GM12864 (cell line): ENCODE results near the gene ITLN1.

Experiments
- DNase-seq: peaks from one replicate; pipeline ENCODE4 v3.0.0-alpha.2; 2011; ENCODE audit warnings: low read depth
- H3K4me3 ChIP-seq: 2 replicates; pipeline ENCODE4 v1.5.1; 2011; ENCODE audit warnings: mild to moderate bottlenecking, low read depth, low read length, control low read depth
- TF ChIP-seq, protein P1 (sequence below): IDR thresholded peaks from 2 replicates; pipeline ENCODE4 v1.5.1; 2011; ENCODE audit warnings: low read depth, mild to moderate bottlenecking, moderate library complexity, low read length, control low read depth, inconsistent platforms; ENCODE audit errors: missing control alignments

ITLN1 gene

DNA sequence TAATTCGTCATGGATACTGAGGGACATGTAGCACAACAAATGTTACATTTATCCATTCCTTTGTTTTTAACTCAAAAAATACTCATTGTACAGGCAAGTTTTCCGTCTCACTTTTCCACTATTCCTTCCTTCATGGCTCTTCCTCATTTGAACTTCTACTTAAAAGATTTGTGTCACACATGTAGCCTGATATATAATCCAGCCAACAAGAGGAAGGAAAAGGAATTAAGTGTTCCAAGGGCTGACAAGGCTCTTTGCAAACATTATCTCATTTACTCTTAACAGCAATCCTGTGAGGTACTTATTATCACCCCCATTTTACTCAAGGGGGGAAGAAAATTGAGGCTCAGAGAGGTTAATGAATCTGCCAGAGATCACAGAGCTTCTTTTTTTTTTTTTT, 45.2 kb downstream of the ITLN1 start:
- DNase-seq: no peak
- TF ChIP-seq, protein P1, sequence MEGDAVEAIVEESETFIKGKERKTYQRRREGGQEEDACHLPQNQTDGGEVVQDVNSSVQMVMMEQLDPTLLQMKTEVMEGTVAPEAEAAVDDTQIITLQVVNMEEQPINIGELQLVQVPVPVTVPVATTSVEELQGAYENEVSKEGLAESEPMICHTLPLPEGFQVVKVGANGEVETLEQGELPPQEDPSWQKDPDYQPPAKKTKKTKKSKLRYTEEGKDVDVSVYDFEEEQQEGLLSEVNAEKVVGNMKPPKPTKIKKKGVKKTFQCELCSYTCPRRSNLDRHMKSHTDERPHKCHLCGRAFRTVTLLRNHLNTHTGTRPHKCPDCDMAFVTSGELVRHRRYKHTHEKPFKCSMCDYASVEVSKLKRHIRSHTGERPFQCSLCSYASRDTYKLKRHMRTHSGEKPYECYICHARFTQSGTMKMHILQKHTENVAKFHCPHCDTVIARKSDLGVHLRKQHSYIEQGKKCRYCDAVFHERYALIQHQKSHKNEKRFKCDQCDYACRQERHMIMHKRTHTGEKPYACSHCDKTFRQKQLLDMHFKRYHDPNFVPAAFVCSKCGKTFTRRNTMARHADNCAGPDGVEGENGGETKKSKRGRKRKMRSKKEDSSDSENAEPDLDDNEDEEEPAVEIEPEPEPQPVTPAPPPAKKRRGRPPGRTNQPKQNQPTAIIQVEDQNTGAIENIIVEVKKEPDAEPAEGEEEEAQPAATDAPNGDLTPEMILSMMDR: no peak
- H3K4me3 ChIP-seq: no peak overlapping the region

DNA sequence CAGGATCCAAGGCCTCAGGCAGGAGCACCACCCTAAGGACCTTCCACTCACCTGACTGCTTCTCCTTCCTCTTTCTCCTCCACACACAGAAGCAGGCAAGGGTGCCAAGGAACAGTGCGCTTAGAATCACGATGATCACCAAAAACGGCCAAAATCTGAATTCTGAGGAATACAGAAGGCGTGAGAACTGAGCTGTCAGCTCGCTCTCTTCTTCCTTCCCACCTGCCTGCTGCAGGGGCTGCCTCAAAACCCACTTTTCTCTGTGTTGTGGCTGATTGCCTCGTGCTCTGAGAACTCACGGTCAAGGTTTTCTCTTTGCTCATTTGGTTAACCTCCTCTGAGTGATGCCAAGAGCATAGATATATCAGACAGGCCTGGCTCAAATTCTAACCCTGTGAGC, 46.1 kb downstream of the ITLN1 start:
- no peak overlapping the region for H3K4me3 ChIP-seq
- no peak for DNase-seq
- TF ChIP-seq, protein P1: no peak

DNA sequence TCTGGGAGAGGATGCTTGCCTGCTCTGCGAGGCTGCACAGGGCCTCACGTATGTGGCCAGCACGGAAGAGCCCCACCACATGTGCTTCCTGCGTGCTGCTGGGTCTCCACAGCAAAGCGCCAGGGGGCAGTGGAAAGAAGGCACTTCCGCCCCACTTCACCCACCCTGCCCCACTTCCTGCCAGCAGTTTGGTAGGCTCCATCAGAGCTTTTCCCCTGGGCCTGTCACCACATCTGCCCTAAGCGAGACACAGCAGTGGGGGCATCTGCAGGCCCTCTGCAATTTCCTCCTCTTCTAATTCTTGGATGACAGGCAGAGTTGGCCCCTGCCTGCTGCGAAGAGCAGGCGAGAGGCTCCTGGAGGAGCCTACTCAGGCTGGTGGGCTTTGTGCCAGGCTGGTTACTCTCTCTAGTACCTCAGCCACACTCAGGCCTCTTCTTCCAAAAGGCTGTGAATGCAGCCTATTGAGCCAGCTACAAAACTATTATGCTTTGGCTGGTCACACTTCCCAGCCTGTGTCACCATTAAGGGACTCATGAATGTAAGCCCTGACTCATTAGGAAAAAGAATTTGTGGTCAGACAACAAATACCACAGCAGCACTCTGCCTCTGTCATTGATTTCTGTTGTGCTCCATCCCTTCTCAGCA, 47.3 kb downstream of the ITLN1 start:
- no peak overlapping the region for H3K4me3 ChIP-seq
- TF ChIP-seq, protein P1: peak; percentile 57
- DNase-seq: peak; percentile 66

DNA sequence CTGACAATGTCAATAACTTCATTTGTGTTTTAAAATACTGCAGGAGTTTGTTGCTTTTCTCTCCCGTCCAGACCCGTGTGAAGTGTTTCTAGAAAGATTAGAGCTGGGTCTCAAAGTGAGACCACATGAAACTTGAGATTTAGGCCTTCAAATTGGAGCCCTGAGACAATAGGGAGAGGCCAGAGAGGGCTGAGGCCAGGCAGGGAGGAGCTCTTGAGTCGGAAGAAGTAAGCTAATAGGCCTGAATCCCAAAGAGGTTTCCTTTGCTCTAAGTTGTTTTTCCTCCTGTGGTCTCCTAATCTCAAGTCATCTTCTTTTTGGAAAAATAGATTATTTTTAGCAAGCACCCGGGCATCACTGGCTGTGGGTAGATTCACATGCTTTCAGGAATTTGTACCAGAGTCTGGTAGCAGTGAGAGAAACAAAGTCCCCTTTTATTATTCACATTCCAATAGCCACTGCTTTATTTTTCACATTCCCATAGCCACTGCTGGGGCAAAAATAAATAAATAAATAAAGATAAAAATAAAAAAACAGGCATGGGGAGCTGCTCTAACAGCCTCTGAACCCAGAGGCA, 47.9 kb downstream of the ITLN1 start:
- H3K4me3 ChIP-seq: no peak overlapping the region
- DNase-seq: no peak
- TF ChIP-seq, protein P1: no peak

DNA sequence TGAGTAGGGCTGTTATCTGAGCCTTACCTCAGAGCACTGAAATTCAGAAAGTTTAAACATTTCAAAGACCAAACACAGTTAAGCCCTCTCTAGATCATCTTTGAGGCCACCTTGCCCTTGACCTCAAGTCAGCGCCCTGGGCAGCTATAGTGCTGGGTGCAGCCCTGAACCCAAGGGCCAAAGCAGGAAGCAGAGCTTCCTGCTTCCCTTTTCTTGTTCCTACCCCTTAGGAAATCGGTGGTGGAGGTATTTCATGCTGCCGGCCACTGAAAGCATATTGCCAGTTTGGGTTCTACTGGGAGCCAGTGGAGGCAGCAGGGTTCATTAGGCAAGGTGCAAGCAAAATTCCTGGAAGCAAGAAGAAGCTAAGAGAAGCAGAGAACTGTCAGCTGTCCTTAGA, 48.4 kb downstream of the ITLN1 start:
- H3K4me3 ChIP-seq: no peak overlapping the region
- TF ChIP-seq, protein P1: no peak
- no peak for DNase-seq

DNA sequence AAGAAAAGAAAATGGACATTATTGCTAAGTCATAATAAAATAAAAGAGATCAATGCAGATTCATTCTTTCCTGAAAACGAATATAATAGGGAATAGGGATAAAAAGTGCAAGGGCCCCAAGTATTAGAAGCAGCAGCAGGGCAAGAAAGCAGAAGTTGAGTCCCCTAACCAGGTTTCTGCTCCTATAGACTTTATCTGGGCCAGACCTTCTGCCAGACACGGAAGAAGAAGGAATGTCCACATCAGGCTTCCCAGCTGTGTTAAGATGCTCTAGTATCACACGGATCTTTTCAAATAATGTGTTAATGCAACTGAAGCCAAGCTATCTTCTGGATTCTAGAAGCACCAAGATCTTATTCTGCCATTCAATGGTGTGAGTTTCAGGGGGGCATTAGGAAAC, 49.2 kb downstream of the ITLN1 start:
- no peak for DNase-seq
- H3K4me3 ChIP-seq: no peak overlapping the region
- TF ChIP-seq, protein P1: no peak
